Skeletal muscle tissue (tissue), 4 donors: ENCODE data around the gene PITPNM3. TPM values are rescaled to one million over a fixed set of nuclear protein-coding genes. Genes with fewer than 3 reads are reported as not detected.
A peak's percentile ranks its signal among the peaks of the same experiment; 100 is the strongest.

Experiments
- H3K27ac ChIP-seq: one replicate; pipeline ENCODE4 v1.7.0; 2013; ENCODE audit warnings: mild to moderate bottlenecking, low read depth, low read length, inconsistent platforms
- H3K27me3 ChIP-seq, 3 donors: one replicate each; pipeline ENCODE4 v1.7.0; 2013; ENCODE audit warnings: low read length in 3 of 3; ENCODE audit not compliant: control insufficient read depth in 3 of 3, insufficient read depth in 3 of 3
- H3K36me3 ChIP-seq, 3 donors: one replicate each; pipeline ENCODE4 v1.7.0; 2013; ENCODE audit warnings: low read length in 3 of 3; ENCODE audit not compliant: control insufficient read depth in 3 of 3, insufficient read depth in 3 of 3
- H3K4me1 ChIP-seq, 3 donors: one replicate each; pipeline ENCODE4 v1.7.0; 2013; ENCODE audit warnings: low read length in 3 of 3, mild to moderate bottlenecking in 3 of 3; ENCODE audit not compliant: control insufficient read depth in 3 of 3, insufficient read depth in 3 of 3
- H3K4me3 ChIP-seq, 3 donors: one replicate each; pipeline ENCODE4 v1.7.0; 2013; ENCODE audit warnings: low read length in 3 of 3
- H3K9ac ChIP-seq, 3 donors: one replicate each; pipeline ENCODE4 v1.7.0; 2013; ENCODE audit warnings: low read length in 3 of 3, mild to moderate bottlenecking in 3 of 3, moderate library complexity in 2 of 3, low read depth in 1 of 3
- H3K9me3 ChIP-seq, 3 donors: one replicate each; pipeline ENCODE4 v1.7.0; 2013; ENCODE audit warnings: low read length in 3 of 3; ENCODE audit not compliant: control insufficient read depth in 3 of 3
- total RNA-seq: library from RNA; depleted of rRNA; stranded (reverse); fragments of >200 nt; gene quantifications from one replicate; pipeline ENCODE4 v1.2.3, GENCODE V29; 2014
- donor health status: Osteomylitis.

Gene PITPNM3
- total RNA-seq, 1 donor from 2014 or later: 1.0 TPM

- no peaks in the 10 kb centered on the region for H3K9me3 ChIP-seq
- H3K27ac ChIP-seq: no peak overlapping the region
- H3K4me3 ChIP-seq: no peak overlapping the region
- H3K4me1 ChIP-seq: peaks cover 23 to 35% (median 26%) of the 10 kb centered on the region in 3 donors
- H3K27me3 ChIP-seq: peaks cover 0 to 5% (median 0%) of the 10 kb centered on the region in 3 donors
- H3K9ac ChIP-seq: no peak overlapping the region
- H3K36me3 ChIP-seq: no peaks in the 10 kb centered on the region
These were observed 58.0 kb downstream of the PITPNM3 start for GRCh38 chr17:6498356-6498755.

- H3K4me1 ChIP-seq: peaks cover 23 to 35% (median 26%) of the 10 kb centered on the region in 3 donors
- H3K27ac ChIP-seq: no peak overlapping the region
- H3K4me3 ChIP-seq: no peak overlapping the region
- H3K27me3 ChIP-seq: peaks cover 0 to 5% (median 0%) of the 10 kb centered on the region in 3 donors
- H3K36me3 ChIP-seq: no peaks in the 10 kb centered on the region
- H3K9ac ChIP-seq: peak overlapping the region in 1 of 3 donors; percentile 69
- no peaks in the 10 kb centered on the region for H3K9me3 ChIP-seq
These were observed 58.7 kb downstream of the PITPNM3 start for GRCh38 chr17:6497496-6498221.

- Histone ChIP-seq H3K27ac (no peak overlapping the region), H3K4me3 (peak overlapping the region in 2 of 3 donors; percentile 0 to 41), H3K4me1 (peaks cover 23 to 35% (median 26%) of the 10 kb centered on the region in 3 donors), H3K27me3 (peaks cover 0 to 3% (median 0%) of the 10 kb centered on the region in 3 donors), H3K9me3 (no peaks in the 10 kb centered on the region), H3K9ac (peak overlapping the region in 1 of 3 donors; percentile 69), H3K36me3 (no peaks in the 10 kb centered on the region)
These were observed 59.5 kb downstream of the PITPNM3 start for GRCh38 chr17:6496640-6497441.

DNA sequence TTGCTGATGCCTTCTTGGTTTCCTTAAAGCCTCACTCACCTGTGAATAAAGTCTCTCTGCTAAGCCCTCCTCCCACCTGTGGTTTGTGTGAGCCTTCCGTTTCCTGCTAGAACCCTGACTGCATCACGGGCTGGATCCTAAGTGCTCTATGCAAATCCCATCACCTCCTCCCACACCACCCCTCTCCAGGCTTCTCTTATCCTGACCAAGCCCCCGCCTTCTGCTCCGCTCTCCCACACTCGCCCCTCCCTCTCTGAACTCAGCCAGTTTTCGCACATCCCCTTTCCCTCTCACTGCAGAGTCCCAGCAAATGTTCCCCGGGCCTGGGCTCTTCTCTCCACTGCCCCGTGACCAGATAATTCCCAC, 60.3 kb downstream of the PITPNM3 start:
- H3K9ac ChIP-seq: no peak overlapping the region
- peaks cover 23 to 35% (median 26%) of the 10 kb centered on the region in 3 donors for H3K4me1 ChIP-seq
- H3K9me3 ChIP-seq: no peaks in the 10 kb centered on the region

DNA sequence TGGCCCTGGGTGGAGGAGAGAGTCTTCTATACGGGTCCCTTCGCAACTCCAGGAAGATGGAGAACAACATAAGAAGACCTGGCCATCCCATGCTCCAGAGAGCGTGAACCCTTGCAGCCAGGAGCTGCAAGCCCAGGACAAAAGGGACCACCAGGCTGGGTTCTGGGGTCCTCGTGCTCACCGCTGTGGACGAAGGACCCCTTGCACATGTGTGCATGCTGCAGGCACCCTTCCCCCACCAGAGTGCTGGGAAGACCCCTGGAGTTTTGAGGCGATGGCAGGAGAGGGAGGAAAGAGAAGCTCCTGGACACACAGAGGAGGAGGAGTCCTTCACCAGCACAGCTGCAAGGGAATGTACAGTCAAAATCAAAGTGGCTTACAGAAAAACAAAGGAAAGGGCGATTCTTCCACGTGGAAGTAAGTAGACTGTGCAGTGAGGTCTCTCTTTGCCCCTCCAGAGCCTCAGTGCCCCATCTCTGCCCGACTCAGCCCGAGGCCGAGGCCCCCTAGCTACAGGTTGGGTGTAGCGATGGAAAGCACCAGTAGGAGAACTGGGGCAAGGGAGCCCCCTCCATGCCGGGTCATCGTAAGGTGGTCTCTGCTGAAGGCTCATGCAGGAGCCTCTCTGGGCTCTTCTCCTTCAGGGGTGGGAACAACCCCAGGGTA, 60.8 kb downstream of the PITPNM3 start:
- Histone ChIP-seq H3K4me1 (peaks cover 23 to 35% (median 26%) of the 10 kb centered on the region in 3 donors), H3K27me3 (peaks cover 0 to 2% (median 0%) of the 10 kb centered on the region in 3 donors), H3K4me3 (no peak overlapping the region), H3K9me3 (no peaks in the 10 kb centered on the region), H3K27ac (no peak overlapping the region), H3K9ac (peak overlapping the region in 1 of 3 donors; percentile 8), H3K36me3 (no peaks in the 10 kb centered on the region)

More for the DNA sequence above, 60.3 kb downstream of the PITPNM3 start:
- H3K4me3 ChIP-seq: no peak overlapping the region
- no peaks in the 10 kb centered on the region for H3K36me3 ChIP-seq
- no peak overlapping the region for H3K27ac ChIP-seq
- H3K27me3 ChIP-seq: peaks cover 0 to 2% (median 0%) of the 10 kb centered on the region in 3 donors

DNA sequence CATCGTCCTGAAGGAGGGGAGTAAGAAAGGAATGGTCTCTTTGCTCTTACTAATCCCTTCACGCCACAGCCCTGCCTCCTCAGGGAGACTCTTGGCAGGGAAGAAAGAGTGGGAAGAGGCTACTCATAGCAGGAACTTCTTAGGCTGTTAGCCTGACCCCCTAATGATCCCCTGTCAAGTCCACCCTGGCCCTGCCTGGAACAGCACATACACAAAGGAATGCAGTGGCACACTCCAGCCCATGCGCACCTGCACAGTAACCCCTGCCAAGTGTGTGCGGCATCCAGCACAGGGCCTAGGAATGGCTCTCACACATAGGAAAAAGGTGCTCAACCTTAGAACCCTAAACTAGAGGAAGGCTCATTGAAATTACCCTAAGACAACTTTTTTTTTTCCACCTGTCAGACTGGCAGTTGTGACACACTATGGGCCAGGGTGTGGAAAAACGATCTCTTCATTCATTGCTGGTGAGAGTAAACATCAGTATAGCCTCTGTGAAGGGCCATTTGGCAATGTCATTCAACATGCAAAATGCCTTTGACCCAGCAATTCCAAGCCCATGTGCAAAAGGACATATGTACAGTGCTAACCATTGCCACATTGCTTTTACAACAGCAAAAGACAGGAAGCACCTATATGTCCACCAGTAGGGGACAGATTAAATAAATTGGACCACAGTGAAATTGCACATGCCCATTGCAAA, 62.0 kb downstream of the PITPNM3 start:
- peaks cover 23 to 35% (median 26%) of the 10 kb centered on the region in 3 donors for H3K4me1 ChIP-seq
- peaks cover 0 to 2% (median under 1%) of the 10 kb centered on the region in 3 donors for H3K27me3 ChIP-seq
- H3K9me3 ChIP-seq: no peaks in the 10 kb centered on the region
- H3K4me3 ChIP-seq: no peak overlapping the region
- H3K9ac ChIP-seq: no peak overlapping the region
- H3K27ac ChIP-seq: no peak overlapping the region
- no peaks in the 10 kb centered on the region for H3K36me3 ChIP-seq

- Histone ChIP-seq H3K4me1 (peaks cover 20 to 24% (median 21%) of the 10 kb centered on the region in 3 donors), H3K9ac (no peak overlapping the region), H3K4me3 (no peak overlapping the region), H3K9me3 (no peaks in the 10 kb centered on the region), H3K36me3 (no peaks in the 10 kb centered on the region), H3K27ac (no peak overlapping the region), H3K27me3 (peaks cover 0 to 13% (median 5%) of the 10 kb centered on the region in 3 donors)
These were observed 63.3 kb downstream of the PITPNM3 start for GRCh38 chr17:6492892-6493674.

GRCh38 chr17:6491071-6491700, 65.2 kb downstream of the PITPNM3 start:
- H3K27me3 ChIP-seq: peaks cover 4 to 27% (median 12%) of the 10 kb centered on the region in 3 donors
- no peak overlapping the region for H3K4me3 ChIP-seq
- H3K9ac ChIP-seq: no peak overlapping the region
- no peaks in the 10 kb centered on the region for H3K36me3 ChIP-seq
- H3K4me1 ChIP-seq: peaks cover 9 to 11% (median 10%) of the 10 kb centered on the region in 3 donors
- no peak overlapping the region for H3K27ac ChIP-seq
- H3K9me3 ChIP-seq: no peaks in the 10 kb centered on the region
